K562 (cell line): ENCODE measurements around the gene MCCD1. TPM values are rescaled to one million over a fixed set of nuclear protein-coding genes. Genes with fewer than 3 reads are reported as not detected.
A peak's percentile ranks its signal among the peaks of the same experiment; 100 is the strongest.

Experiments
- ERF ChIP-seq: fragments of 450-650 bp; formaldehyde crosslinking; IDR thresholded peaks from 2 replicates; pipeline ENCODE4 v1.4.0; 2020; ENCODE audit warnings: mild to moderate bottlenecking, mixed read lengths
- LEF1 ChIP-seq: fragments of 450-650 bp; IDR thresholded peaks from 2 replicates; pipeline ENCODE4 v1.6.1; 2016; ENCODE audit warnings: mild to moderate bottlenecking
- MXI1 ChIP-seq: IDR thresholded peaks from 2 replicates; pipeline ENCODE4 v1.6.1; 2011; ENCODE audit warnings: low read depth, mild to moderate bottlenecking, improper control_type of control experiment, low read length
- NFIC ChIP-seq: fragments of 450-650 bp; IDR thresholded peaks from 2 replicates; pipeline ENCODE4 v1.6.1; 2017; ENCODE audit warnings: mild to moderate bottlenecking, inconsistent platforms
- SP1 ChIP-seq: sonication (generic); formaldehyde crosslinking; IDR thresholded peaks from 2 replicates; pipeline ENCODE4 v1.8.1; 2022; ENCODE audit warnings: mild to moderate bottlenecking, missing genetic modification reagents
- STAT5A ChIP-seq: IDR thresholded peaks from 2 replicates; pipeline ENCODE4 v1.6.1; 2012; ENCODE audit warnings: low read length, inconsistent platforms, borderline replicate concordance
- U2AF2 ChIP-seq: fragments of 200-400 bp; formaldehyde crosslinking; optimal IDR thresholded peaks from 2 replicates; pipeline ENCODE3; 2017; ENCODE audit warnings: low read depth, mild to moderate bottlenecking, low read length
- ZNF41 ChIP-seq: fragments of 250-450 bp; sonication (Bioruptor Pico); conservative IDR thresholded peaks from 2 replicates; pipeline ENCODE4 v1.4.0; 2020; ENCODE audit warnings: mild to moderate bottlenecking
- polyA plus RNA-seq, 8 experiments: library from polyadenylated mRNA; depleted of rRNA in 4 of 8; stranded (reverse) in 5 of 8; unstranded in 3 of 8; fragments of >200 nt; fragmentation: Nextera tagmentation in 2 of 8; fragmentation: Illumina TruSeq in 1 of 8; extraction: Ambion mirVana in 2 of 8; extraction: Trizol in 1 of 8; gene quantifications; 2 replicates each; pipeline versions ENCODE4 v1.2.1 to v1.2.3, GENCODE V29; 2011 to 2014; ENCODE audit warnings: inconsistent platforms in 1 of 8, missing spikeins in 1 of 8
- total RNA-seq, 7 experiments: library from RNA; depleted of rRNA in 6 of 7; stranded (reverse); fragments of >200 nt in 6 of 7; fragmentation: Illumina TruSeq in 2 of 7; extraction: Trizol in 2 of 7; gene quantifications; 2 replicates each; pipeline versions ENCODE4 v1.2.1 to v1.2.3, GENCODE V29; 2011 to 2021; ENCODE audit warnings: low replicate concordance in 1 of 7
- TF ChIP-seq, protein P1 (sequence below): fragments of 450-650 bp; IDR thresholded peaks from 2 replicates; pipeline ENCODE4 v1.6.1; 2017; ENCODE audit warnings: antibody characterized with exemption
- TF ChIP-seq, protein P2 (sequence below): sonication (generic); formaldehyde crosslinking; IDR thresholded peaks from 2 replicates; pipeline ENCODE4 v1.8.1; 2023; ENCODE audit warnings: mild to moderate bottlenecking, missing genetic modification reagents, moderate library complexity
- TF ChIP-seq, protein P3 (sequence below): fragments of 200-400 bp; formaldehyde crosslinking; IDR thresholded peaks from 2 replicates; pipeline ENCODE4 v1.6.1; 2017; ENCODE audit warnings: mild to moderate bottlenecking, low read depth, low read length, moderate library complexity
- TF ChIP-seq, protein P4 (sequence below): sonication (generic); formaldehyde crosslinking; IDR thresholded peaks from 2 replicates; pipeline ENCODE4 v1.8.1; 2023; ENCODE audit warnings: mild to moderate bottlenecking, missing genetic modification reagents
- TF ChIP-seq, protein P5 (sequence below): fragments of 200-800 bp; sonication (Bioruptor generic); IDR thresholded peaks from 2 replicates; pipeline ENCODE4 v1.6.1; 2017; ENCODE audit warnings: missing genetic modification characterization, missing compliant biosample characterization
- TF ChIP-seq, protein P6 (sequence below): sonication (generic); formaldehyde crosslinking; IDR thresholded peaks from 2 replicates; pipeline ENCODE4 v1.5.0; 2020; ENCODE audit warnings: missing genetic modification reagents

The MCCD1 gene
- total and polyA plus RNA-seq, 9 of the 15 experiments (the other 6 are each of a cell fraction or from before 2014, with no cell fraction given) = not detected

DNA sequence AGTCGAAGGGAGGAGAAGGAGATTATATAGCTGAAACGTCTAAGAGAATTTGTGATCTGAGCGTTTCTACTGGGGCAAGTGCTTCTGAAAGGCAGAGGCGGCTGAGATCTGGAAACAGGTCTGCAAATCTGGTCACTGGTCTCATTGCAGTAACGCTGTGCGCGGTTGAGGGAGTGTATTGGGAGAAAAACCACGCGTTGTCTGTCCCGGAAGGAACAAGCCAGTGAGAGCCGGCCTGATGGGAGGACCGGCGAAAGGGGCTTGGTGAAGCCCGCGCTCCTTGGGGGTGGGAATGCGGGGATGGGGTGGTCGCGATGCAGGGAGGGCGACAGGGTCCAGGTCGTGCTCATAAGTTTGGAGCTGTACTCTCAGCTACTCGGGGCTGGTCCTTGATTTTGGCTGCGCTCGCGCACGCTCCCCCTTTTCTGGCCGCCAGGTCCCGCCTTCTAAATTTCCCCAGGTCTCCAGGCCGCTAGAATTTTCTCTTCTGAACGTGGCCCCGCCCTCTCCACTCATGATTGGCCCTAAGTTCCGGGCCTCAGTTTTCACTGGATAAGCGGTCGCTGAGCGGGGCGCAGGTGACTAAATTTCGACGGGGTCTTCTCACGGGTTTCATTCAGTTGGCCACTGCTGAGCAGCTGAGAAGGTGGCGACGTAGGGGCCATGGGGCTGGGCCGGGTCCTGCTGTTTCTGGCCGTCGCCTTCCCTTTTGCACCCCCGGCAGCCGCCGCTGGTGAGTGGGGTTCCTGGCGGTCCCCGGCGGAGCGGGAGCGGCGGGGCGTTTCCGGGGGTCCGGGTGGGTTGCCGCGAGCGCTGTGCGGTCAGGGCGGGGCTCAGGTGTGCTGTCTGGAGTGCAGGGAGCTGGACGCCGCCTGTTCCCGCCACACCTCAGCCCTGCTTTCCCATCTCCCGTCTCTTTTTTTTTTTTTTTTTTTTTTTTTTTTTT lies 31.0 kb upstream of the MCCD1 start, which contains the start of gene MICB (continued):
- TF ChIP-seq, protein P1, sequence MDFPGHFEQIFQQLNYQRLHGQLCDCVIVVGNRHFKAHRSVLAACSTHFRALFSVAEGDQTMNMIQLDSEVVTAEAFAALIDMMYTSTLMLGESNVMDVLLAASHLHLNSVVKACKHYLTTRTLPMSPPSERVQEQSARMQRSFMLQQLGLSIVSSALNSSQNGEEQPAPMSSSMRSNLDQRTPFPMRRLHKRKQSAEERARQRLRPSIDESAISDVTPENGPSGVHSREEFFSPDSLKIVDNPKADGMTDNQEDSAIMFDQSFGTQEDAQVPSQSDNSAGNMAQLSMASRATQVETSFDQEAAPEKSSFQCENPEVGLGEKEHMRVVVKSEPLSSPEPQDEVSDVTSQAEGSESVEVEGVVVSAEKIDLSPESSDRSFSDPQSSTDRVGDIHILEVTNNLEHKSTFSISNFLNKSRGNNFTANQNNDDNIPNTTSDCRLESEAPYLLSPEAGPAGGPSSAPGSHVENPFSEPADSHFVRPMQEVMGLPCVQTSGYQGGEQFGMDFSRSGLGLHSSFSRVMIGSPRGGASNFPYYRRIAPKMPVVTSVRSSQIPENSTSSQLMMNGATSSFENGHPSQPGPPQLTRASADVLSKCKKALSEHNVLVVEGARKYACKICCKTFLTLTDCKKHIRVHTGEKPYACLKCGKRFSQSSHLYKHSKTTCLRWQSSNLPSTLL = no peak
- no peak for TF ChIP-seq ZNF41
- TF ChIP-seq MXI1 = no peak
- TF ChIP-seq, protein P2, sequence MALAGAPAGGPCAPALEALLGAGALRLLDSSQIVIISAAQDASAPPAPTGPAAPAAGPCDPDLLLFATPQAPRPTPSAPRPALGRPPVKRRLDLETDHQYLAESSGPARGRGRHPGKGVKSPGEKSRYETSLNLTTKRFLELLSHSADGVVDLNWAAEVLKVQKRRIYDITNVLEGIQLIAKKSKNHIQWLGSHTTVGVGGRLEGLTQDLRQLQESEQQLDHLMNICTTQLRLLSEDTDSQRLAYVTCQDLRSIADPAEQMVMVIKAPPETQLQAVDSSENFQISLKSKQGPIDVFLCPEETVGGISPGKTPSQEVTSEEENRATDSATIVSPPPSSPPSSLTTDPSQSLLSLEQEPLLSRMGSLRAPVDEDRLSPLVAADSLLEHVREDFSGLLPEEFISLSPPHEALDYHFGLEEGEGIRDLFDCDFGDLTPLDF (CRISPR knock-in tag) = no peak
- no peak for TF ChIP-seq ERF (CRISPR knock-in tag)
- no peak for TF ChIP-seq U2AF2
- peak; percentile 38 for TF ChIP-seq NFIC
- TF ChIP-seq LEF1 = no peak
- TF ChIP-seq, protein P3, sequence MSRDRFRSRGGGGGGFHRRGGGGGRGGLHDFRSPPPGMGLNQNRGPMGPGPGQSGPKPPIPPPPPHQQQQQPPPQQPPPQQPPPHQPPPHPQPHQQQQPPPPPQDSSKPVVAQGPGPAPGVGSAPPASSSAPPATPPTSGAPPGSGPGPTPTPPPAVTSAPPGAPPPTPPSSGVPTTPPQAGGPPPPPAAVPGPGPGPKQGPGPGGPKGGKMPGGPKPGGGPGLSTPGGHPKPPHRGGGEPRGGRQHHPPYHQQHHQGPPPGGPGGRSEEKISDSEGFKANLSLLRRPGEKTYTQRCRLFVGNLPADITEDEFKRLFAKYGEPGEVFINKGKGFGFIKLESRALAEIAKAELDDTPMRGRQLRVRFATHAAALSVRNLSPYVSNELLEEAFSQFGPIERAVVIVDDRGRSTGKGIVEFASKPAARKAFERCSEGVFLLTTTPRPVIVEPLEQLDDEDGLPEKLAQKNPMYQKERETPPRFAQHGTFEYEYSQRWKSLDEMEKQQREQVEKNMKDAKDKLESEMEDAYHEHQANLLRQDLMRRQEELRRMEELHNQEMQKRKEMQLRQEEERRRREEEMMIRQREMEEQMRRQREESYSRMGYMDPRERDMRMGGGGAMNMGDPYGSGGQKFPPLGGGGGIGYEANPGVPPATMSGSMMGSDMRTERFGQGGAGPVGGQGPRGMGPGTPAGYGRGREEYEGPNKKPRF = no peak
- TF ChIP-seq, protein P4, sequence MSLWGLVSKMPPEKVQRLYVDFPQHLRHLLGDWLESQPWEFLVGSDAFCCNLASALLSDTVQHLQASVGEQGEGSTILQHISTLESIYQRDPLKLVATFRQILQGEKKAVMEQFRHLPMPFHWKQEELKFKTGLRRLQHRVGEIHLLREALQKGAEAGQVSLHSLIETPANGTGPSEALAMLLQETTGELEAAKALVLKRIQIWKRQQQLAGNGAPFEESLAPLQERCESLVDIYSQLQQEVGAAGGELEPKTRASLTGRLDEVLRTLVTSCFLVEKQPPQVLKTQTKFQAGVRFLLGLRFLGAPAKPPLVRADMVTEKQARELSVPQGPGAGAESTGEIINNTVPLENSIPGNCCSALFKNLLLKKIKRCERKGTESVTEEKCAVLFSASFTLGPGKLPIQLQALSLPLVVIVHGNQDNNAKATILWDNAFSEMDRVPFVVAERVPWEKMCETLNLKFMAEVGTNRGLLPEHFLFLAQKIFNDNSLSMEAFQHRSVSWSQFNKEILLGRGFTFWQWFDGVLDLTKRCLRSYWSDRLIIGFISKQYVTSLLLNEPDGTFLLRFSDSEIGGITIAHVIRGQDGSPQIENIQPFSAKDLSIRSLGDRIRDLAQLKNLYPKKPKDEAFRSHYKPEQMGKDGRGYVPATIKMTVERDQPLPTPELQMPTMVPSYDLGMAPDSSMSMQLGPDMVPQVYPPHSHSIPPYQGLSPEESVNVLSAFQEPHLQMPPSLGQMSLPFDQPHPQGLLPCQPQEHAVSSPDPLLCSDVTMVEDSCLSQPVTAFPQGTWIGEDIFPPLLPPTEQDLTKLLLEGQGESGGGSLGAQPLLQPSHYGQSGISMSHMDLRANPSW (CRISPR knock-in tag) = 0 out of 2 replicates have a peak, but pooled peaks have one; percentile 17
- no peak for TF ChIP-seq STAT5A
- TF ChIP-seq, protein P5, sequence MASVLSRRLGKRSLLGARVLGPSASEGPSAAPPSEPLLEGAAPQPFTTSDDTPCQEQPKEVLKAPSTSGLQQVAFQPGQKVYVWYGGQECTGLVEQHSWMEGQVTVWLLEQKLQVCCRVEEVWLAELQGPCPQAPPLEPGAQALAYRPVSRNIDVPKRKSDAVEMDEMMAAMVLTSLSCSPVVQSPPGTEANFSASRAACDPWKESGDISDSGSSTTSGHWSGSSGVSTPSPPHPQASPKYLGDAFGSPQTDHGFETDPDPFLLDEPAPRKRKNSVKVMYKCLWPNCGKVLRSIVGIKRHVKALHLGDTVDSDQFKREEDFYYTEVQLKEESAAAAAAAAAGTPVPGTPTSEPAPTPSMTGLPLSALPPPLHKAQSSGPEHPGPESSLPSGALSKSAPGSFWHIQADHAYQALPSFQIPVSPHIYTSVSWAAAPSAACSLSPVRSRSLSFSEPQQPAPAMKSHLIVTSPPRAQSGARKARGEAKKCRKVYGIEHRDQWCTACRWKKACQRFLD (CRISPR knock-in tag) = no peak
- peak; percentile 49; the same call in 1 of the 2 replicates for TF ChIP-seq SP1 (CRISPR knock-in tag)
- TF ChIP-seq, protein P6, sequence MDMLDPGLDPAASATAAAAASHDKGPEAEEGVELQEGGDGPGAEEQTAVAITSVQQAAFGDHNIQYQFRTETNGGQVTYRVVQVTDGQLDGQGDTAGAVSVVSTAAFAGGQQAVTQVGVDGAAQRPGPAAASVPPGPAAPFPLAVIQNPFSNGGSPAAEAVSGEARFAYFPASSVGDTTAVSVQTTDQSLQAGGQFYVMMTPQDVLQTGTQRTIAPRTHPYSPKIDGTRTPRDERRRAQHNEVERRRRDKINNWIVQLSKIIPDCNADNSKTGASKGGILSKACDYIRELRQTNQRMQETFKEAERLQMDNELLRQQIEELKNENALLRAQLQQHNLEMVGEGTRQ (CRISPR knock-in tag) = 0 out of 2 replicates have a peak, but pooled peaks have one; percentile 19
